Lung (tissue), 12 donors: ENCODE measurements around the gene NLGN1. TPM values are rescaled to one million over a fixed set of nuclear protein-coding genes. Genes with fewer than 3 reads are reported as not detected.

ENCODE experiments used
- ATAC-seq: fragments of 200-7000 bp; cut with Tn5 transposase; one replicate; pipeline ENCODE4 v1.9.1; 2020; ENCODE audit warnings: moderate number of reproducible peaks; ENCODE audit not compliant: insufficient read depth, low FRiP score
- DNase-seq, 3 donors: peaks; one replicate each; pipeline ENCODE4 v3.0.0-alpha.2; 2013 to 2017
- H3K27ac ChIP-seq, 2 donors: one replicate each; pipeline ENCODE4 v1.5.1; 2013; ENCODE audit warnings: mild to moderate bottlenecking in 2 of 2, moderate library complexity in 2 of 2, control low read depth in 1 of 2, inconsistent platforms in 1 of 2, low read depth in 1 of 2, low read length in 1 of 2
- H3K27me3 ChIP-seq, 3 donors: one replicate each; pipeline ENCODE4 v1.5.1; 2013; ENCODE audit warnings: low read length in 2 of 3; ENCODE audit not compliant: control insufficient read depth in 3 of 3, insufficient read depth in 3 of 3
- H3K36me3 ChIP-seq, 4 donors: one replicate each; pipeline ENCODE4 v1.5.1; 2013; ENCODE audit warnings: low read length in 4 of 4, mild to moderate bottlenecking in 1 of 4, moderate library complexity in 1 of 4; ENCODE audit not compliant: control insufficient read depth in 4 of 4, insufficient read depth in 4 of 4
- H3K4me1 ChIP-seq, 5 donors: one replicate each; pipeline ENCODE4 v1.5.1; 2013; ENCODE audit warnings: low read length in 5 of 5, mild to moderate bottlenecking in 2 of 5, moderate library complexity in 1 of 5; ENCODE audit not compliant: control insufficient read depth in 5 of 5, insufficient read depth in 5 of 5
- H3K4me3 ChIP-seq: one replicate; pipeline ENCODE4 v1.5.1; 2013; ENCODE audit warnings: mild to moderate bottlenecking, control low read depth, moderate library complexity
- H3K9ac ChIP-seq, 2 donors: one replicate each; pipeline ENCODE4 v1.5.1; 2013; ENCODE audit warnings: low read length in 2 of 2, control low read depth in 1 of 2; ENCODE audit not compliant: insufficient read depth in 1 of 2
- H3K9me3 ChIP-seq, 4 donors: one replicate each; pipeline ENCODE4 v1.5.1; 2013; ENCODE audit warnings: low read length in 3 of 4, mild to moderate bottlenecking in 1 of 4, moderate library complexity in 1 of 4; ENCODE audit not compliant: control insufficient read depth in 4 of 4, insufficient read depth in 3 of 4
- WGBS, 2 donors: extraction: QIAGEN DNeasy Blood & Tissue Kit; methylation state at CpG; one replicate each; pipeline ENCODE4 v1.1.7; 2013; 5-methylcytosine and 5-hydroxymethylcytosine counted together
- polyA plus RNA-seq, 2 donors: library from polyadenylated mRNA; stranded (reverse); fragments of 200-250 nt; gene quantifications; one replicate each; pipeline ENCODE4 v1.2.1, GENCODE V29; 2013
- total RNA-seq, 2 donors: library from RNA; depleted of rRNA in 1 of 2; stranded (reverse); fragments of >200 nt in 1 of 2; gene quantifications; one replicate each; pipeline ENCODE4 v1.2.1, GENCODE V29; 2014 to 2021
- TF ChIP-seq, protein P1 (sequence below): IDR thresholded peaks from 2 replicates; pipeline ENCODE4 v1.5.1; 2012; ENCODE audit warnings: mild to moderate bottlenecking; ENCODE audit errors: control extremely low read depth, extremely low read depth
- donor health status: control.
- donor health status: control.
- donor health status: Bipolar disorder and iron deficiency.
- donor health status: healthy.
- donor health status: DM: yes; HTN: yes; CAD: no.

NLGN1 gene
- total and polyA plus RNA-seq, 4 donors: 0.24 to 22.2 (median 1.9) TPM

DNA sequence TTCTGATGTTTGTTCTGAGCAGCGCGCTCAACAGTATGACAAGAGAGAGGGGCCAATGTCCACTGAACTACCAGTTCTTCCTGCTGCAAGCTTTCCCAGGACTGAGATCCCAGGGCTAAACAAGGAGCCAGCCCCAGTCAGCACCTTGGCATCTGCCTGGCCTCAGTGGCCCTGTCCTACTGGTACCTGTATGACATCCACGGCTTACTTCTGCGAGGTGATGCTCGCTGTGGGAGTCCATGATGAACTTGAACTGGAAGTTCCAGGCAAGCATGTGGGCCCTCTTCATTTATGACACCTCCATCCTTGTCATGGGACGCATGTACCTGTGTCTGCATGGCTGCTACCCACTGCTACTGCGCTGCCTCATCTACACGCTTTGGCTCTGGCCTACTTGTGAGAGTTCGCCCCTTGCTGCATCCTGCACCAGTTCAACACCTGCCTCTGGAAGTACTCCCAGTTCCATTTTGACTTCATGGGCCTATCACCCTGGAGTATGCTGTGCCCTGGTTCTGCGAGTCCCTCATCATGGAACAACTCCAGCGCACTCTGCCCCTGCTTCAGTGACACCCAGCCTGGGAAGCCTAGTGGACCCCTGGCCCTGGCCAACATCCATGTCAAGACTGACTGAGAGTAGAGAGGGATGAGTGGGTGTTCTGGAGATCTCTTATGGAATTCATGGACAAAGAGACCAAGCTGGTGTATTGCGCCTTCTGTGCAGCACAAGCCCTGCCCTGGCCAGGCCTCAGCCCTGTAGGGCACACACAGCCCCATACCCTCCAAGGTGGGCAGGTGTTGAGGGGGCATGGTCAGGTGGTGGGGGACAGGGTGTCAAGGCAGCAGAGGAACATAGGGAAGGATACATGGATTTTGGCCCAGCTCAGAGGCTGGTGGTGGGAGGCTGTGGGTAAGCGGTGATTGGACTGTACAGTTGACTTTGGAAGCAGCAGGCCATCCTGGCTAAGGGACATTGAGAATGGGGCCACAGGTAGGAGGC, 246.8 kb downstream of the NLGN1 start:
- Histone ChIP-seq H3K4me3 (no peak overlapping the region), H3K27ac (no peak overlapping the region), H3K9ac (no peak overlapping the region), H3K36me3 (peaks cover 0 to 3% (median 0%) of the 10 kb centered on the region in 4 donors), H3K4me1 (no peaks in the 10 kb centered on the region), H3K9me3 (peaks cover 0 to 1% (median 0%) of the 10 kb centered on the region in 4 donors), H3K27me3 (no peaks in the 10 kb centered on the region)
- DNase-seq (no peak), ATAC-seq (no peak)
- TF ChIP-seq, protein P1, sequence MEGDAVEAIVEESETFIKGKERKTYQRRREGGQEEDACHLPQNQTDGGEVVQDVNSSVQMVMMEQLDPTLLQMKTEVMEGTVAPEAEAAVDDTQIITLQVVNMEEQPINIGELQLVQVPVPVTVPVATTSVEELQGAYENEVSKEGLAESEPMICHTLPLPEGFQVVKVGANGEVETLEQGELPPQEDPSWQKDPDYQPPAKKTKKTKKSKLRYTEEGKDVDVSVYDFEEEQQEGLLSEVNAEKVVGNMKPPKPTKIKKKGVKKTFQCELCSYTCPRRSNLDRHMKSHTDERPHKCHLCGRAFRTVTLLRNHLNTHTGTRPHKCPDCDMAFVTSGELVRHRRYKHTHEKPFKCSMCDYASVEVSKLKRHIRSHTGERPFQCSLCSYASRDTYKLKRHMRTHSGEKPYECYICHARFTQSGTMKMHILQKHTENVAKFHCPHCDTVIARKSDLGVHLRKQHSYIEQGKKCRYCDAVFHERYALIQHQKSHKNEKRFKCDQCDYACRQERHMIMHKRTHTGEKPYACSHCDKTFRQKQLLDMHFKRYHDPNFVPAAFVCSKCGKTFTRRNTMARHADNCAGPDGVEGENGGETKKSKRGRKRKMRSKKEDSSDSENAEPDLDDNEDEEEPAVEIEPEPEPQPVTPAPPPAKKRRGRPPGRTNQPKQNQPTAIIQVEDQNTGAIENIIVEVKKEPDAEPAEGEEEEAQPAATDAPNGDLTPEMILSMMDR: no peak
- WGBS, 2 donors: 95 to 97% methylated on average over 13 of the region's 13 CpGs

DNA sequence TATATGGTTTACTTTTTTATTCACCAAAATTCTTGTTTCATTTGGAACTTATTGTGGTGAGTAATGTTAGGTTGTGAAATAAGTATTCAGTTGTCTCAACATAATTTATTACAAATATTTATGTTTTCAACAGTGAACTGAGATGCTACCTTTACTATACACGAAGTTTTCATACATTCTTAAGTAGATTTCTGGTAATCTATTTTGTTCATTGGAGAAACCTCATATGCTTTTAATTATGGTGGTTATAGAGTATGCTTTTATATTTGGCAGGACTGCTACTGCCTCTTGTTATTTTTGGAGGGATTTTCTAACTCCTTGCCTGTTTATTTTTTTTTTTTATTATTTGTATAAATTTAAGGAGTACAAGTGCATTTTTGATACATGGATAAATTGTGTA, 253.1 kb downstream of the NLGN1 start:
- Histone ChIP-seq H3K27ac (no peak overlapping the region), H3K4me1 (no peaks in the 10 kb centered on the region), H3K9ac (no peak overlapping the region), H3K36me3 (no peaks in the 10 kb centered on the region), H3K4me3 (no peak overlapping the region), H3K27me3 (no peaks in the 10 kb centered on the region), H3K9me3 (peaks cover 0 to 1% (median 0%) of the 10 kb centered on the region in 4 donors)
- ATAC-seq: no peak
- no peak for DNase-seq
- TF ChIP-seq, protein P1: no peak
- WGBS, 2 donors: 61 to 88% methylated on average over 1 of the region's 1 CpG

GRCh38 chr3:173652093-173652492, 254.5 kb downstream of the NLGN1 start:
- 85 to 93% methylated on average over 2 of the region's 2 CpGs for whole genome bisulfite sequencing, 2 donors
- no peak overlapping the region for H3K4me3 ChIP-seq
- DNase-seq: no peak
- no peaks in the 10 kb centered on the region for H3K9me3 ChIP-seq
- no peaks in the 10 kb centered on the region for H3K27me3 ChIP-seq
- H3K27ac ChIP-seq: no peak overlapping the region
- no peak overlapping the region for H3K9ac ChIP-seq
- no peak for ATAC-seq
- TF ChIP-seq, protein P1: no peak
- H3K4me1 ChIP-seq: no peaks in the 10 kb centered on the region
- H3K36me3 ChIP-seq: no peaks in the 10 kb centered on the region
